Measurements from ENCODE around the gene ZNF385C.

DNA sequence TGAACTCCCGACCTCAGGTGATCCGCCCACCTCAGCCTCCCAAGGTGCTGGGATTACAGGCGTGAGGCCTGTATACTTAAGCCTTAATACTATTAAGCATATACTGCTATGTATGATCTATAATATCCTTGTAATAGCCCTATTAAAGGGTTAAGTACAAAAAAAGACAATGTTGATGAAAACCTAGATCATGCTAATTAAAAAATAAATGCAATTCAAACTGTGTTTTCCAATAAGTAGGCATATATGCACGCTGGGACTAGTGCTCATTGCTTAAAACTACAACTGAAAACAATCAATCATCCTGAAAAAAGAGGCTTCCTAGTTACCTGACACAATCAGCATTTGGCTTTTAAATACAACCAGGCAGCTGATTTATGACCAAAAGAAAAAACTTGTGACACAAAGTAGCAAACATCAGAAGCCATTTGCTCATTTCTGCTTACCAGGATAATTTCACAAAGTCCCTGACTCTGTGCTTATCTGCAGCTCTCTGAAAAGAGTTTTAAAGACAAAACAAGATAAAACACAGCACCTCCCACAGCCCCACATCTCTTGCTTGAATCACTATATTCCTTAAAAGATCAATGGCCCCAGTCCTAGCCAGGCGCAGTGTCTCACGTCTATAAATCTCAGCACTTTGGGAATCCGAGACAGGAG lies 11.1 kb downstream of the ZNF385C start:
- TF ChIP-seq, protein P1, sequence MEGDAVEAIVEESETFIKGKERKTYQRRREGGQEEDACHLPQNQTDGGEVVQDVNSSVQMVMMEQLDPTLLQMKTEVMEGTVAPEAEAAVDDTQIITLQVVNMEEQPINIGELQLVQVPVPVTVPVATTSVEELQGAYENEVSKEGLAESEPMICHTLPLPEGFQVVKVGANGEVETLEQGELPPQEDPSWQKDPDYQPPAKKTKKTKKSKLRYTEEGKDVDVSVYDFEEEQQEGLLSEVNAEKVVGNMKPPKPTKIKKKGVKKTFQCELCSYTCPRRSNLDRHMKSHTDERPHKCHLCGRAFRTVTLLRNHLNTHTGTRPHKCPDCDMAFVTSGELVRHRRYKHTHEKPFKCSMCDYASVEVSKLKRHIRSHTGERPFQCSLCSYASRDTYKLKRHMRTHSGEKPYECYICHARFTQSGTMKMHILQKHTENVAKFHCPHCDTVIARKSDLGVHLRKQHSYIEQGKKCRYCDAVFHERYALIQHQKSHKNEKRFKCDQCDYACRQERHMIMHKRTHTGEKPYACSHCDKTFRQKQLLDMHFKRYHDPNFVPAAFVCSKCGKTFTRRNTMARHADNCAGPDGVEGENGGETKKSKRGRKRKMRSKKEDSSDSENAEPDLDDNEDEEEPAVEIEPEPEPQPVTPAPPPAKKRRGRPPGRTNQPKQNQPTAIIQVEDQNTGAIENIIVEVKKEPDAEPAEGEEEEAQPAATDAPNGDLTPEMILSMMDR (IDR thresholded peaks at IDR 0.05): no peak
- TF ChIP-seq EZH2 (IDR thresholded peaks at IDR 0.05; ENCODE audit: borderline replicate concordance, insufficient read depth, low read depth, low read length, poor library complexity, severe bottlenecking): no peak

All from B cell (primary cell).